T-helper 17 cell (primary cell): ENCODE results near the gene DAPK1. TPM values are rescaled to one million over a fixed set of nuclear protein-coding genes. Genes with fewer than 3 reads are reported as not detected.

ENCODE experiments used
- ATAC-seq: fragments of 150-1000 bp; cut with Tn5 transposase; 2 replicates; pipeline ENCODE4 v1.10.0; 2021; ENCODE audit warnings: mild to moderate bottlenecking, moderate library complexity
- DNase-seq, 3 donors: peaks; one replicate each; pipeline versions ENCODE4 v3.0.0 to v3.0.0-alpha.2; 2020 to 2021
- H3K9me3 ChIP-seq: one replicate; pipeline ENCODE4 v1.7.0; 2013; ENCODE audit warnings: low read length, mild to moderate bottlenecking; ENCODE audit not compliant: control insufficient read depth, poor library complexity, severe bottlenecking
- H3K27ac Mint-ChIP-seq: one replicate; pipeline ENCODE4 v1.8.0; 2022; ENCODE audit warnings: mild to moderate bottlenecking, moderate library complexity, mixed read lengths
- H3K27me3 Mint-ChIP-seq: one replicate; pipeline ENCODE4 v1.8.0; 2022; ENCODE audit warnings: mixed read lengths
- H3K36me3 Mint-ChIP-seq: one replicate; pipeline ENCODE4 v1.8.0; 2022; ENCODE audit warnings: low read depth, mixed read lengths
- H3K4me1 Mint-ChIP-seq: one replicate; pipeline ENCODE4 v1.8.0; 2022; ENCODE audit warnings: mild to moderate bottlenecking, mixed read lengths
- H3K4me3 Mint-ChIP-seq: one replicate; pipeline ENCODE4 v1.8.0; 2022; ENCODE audit warnings: mild to moderate bottlenecking, moderate library complexity, mixed read lengths
- total RNA-seq, 4 donors: library from RNA in 2 of 4; stranded (reverse) in 2 of 4; gene quantifications; one replicate each; pipeline ENCODE4 v1.2.3 and lab custom pipeline; 2022 to 2026

DAPK1 gene
- total RNA-seq, 2 donors from 2014 or later = 1.7 to 3.2 TPM

- Mint-ChIP-seq H3K36me3 (peaks cover 3% of the 10 kb centered on the region), H3K4me3 (peak overlapping the region; percentile 76), H3K4me1 (peaks cover 30% of the 10 kb centered on the region), H3K27me3 (no peaks in the 10 kb centered on the region), H3K27ac (peak overlapping the region; percentile 67)
- peak; percentile 70 for ATAC-seq
- DNase-seq = no peak
- H3K9me3 ChIP-seq = no peaks in the 10 kb centered on the region
These were observed 215.8 kb downstream of the DAPK1 start for GRCh38 chr9:87713278-87713987.

GRCh38 chr9:87713988-87714330 lies 216.3 kb downstream of the DAPK1 start:
- H3K9me3 ChIP-seq = no peaks in the 10 kb centered on the region
- Mint-ChIP-seq H3K27me3 (no peaks in the 10 kb centered on the region), H3K36me3 (peaks cover 3% of the 10 kb centered on the region), H3K4me1 (peaks cover 26% of the 10 kb centered on the region), H3K27ac (peak overlapping the region; percentile 67), H3K4me3 (peak overlapping the region; percentile 76)
- DNase-seq (no peak), ATAC-seq (no peak)

GRCh38 chr9:87714819-87715218 lies 217.2 kb downstream of the DAPK1 start:
- no peaks in the 10 kb centered on the region for H3K27me3 Mint-ChIP-seq
- DNase-seq (no peak), ATAC-seq (no peak)
- no peaks in the 10 kb centered on the region for H3K9me3 ChIP-seq
- peaks cover 3% of the 10 kb centered on the region for H3K36me3 Mint-ChIP-seq
- no peak overlapping the region for H3K4me3 Mint-ChIP-seq
- no peak overlapping the region for H3K27ac Mint-ChIP-seq
- H3K4me1 Mint-ChIP-seq = peaks cover 17% of the 10 kb centered on the region

GRCh38 chr9:87716141-87716540 lies 218.5 kb downstream of the DAPK1 start:
- no peak overlapping the region for H3K27ac Mint-ChIP-seq
- no peak overlapping the region for H3K4me3 Mint-ChIP-seq
- no peaks in the 10 kb centered on the region for H3K27me3 Mint-ChIP-seq
- peaks cover 3% of the 10 kb centered on the region for H3K36me3 Mint-ChIP-seq
- H3K4me1 Mint-ChIP-seq = peaks cover 15% of the 10 kb centered on the region
- no peaks in the 10 kb centered on the region for H3K9me3 ChIP-seq
- no peak for ATAC-seq
- DNase-seq = no peak

GRCh38 chr9:87717456-87717855 lies 219.8 kb downstream of the DAPK1 start:
- Mint-ChIP-seq H3K36me3 (peaks cover 3% of the 10 kb centered on the region), H3K27ac (no peak overlapping the region), H3K27me3 (no peaks in the 10 kb centered on the region), H3K4me1 (peaks cover 16% of the 10 kb centered on the region), H3K4me3 (no peak overlapping the region)
- H3K9me3 ChIP-seq = no peaks in the 10 kb centered on the region
- no peak for DNase-seq
- ATAC-seq = no peak

- H3K36me3 Mint-ChIP-seq = no peaks in the 10 kb centered on the region
- ATAC-seq = no peak
- H3K4me3 Mint-ChIP-seq = no peak overlapping the region
- no peak overlapping the region for H3K27ac Mint-ChIP-seq
- DNase-seq = no peak
- H3K27me3 Mint-ChIP-seq = no peaks in the 10 kb centered on the region
- H3K9me3 ChIP-seq = no peaks in the 10 kb centered on the region
- H3K4me1 Mint-ChIP-seq = peaks cover 10% of the 10 kb centered on the region
These were observed 220.6 kb downstream of the DAPK1 start for GRCh38 chr9:87718231-87718630.

GRCh38 chr9:87718852-87719612 lies 221.4 kb downstream of the DAPK1 start:
- Mint-ChIP-seq H3K4me3 (no peak overlapping the region), H3K36me3 (no peaks in the 10 kb centered on the region), H3K27me3 (no peaks in the 10 kb centered on the region), H3K27ac (no peak overlapping the region), H3K4me1 (peaks cover 4% of the 10 kb centered on the region)
- DNase-seq = no peak
- H3K9me3 ChIP-seq = no peaks in the 10 kb centered on the region
- ATAC-seq = no peak

GRCh38 chr9:87720173-87720572 lies 222.5 kb downstream of the DAPK1 start:
- H3K36me3 Mint-ChIP-seq = no peaks in the 10 kb centered on the region

GRCh38 chr9:87722393-87723088 lies 224.9 kb downstream of the DAPK1 start:
- Mint-ChIP-seq H3K36me3 (peaks cover 4% of the 10 kb centered on the region), H3K27ac (no peak overlapping the region), H3K4me3 (no peak overlapping the region), H3K4me1 (peaks cover 9% of the 10 kb centered on the region), H3K27me3 (peaks cover 5% of the 10 kb centered on the region)
- ATAC-seq (no peak), DNase-seq (no peak)
- no peaks in the 10 kb centered on the region for H3K9me3 ChIP-seq

More at GRCh38 chr9:87720173-87720572, 222.5 kb downstream of the DAPK1 start:
- Mint-ChIP-seq H3K4me1 (peaks cover 2% of the 10 kb centered on the region), H3K27ac (no peak overlapping the region), H3K4me3 (no peak overlapping the region), H3K27me3 (no peaks in the 10 kb centered on the region)
- no peaks in the 10 kb centered on the region for H3K9me3 ChIP-seq
- ATAC-seq = no peak
- no peak for DNase-seq

- no peaks in the 10 kb centered on the region for H3K9me3 ChIP-seq
- Mint-ChIP-seq H3K27me3 (peaks cover 5% of the 10 kb centered on the region), H3K27ac (peak overlapping the region; percentile 93), H3K4me1 (peaks cover 11% of the 10 kb centered on the region), H3K36me3 (peaks cover 4% of the 10 kb centered on the region), H3K4me3 (peak overlapping the region; percentile 96)
- ATAC-seq = no peak
- DNase-seq = no peak
These were observed 227.8 kb downstream of the DAPK1 start for GRCh38 chr9:87725356-87725899.

- DNase-seq (peak in 2 of 3 donors; percentile 17 to 19), ATAC-seq (peak; percentile 86)
- Mint-ChIP-seq H3K4me3 (peak within 1 kb of the TSS; percentile 96), H3K36me3 (peaks cover 8% of the 10 kb centered on the region), H3K27me3 (peaks cover 5% of the 10 kb centered on the region), H3K4me1 (peaks cover 10% of the 10 kb centered on the region), H3K27ac (peak within 1 kb of the TSS; percentile 93)
- H3K9me3 ChIP-seq = no peaks in the 10 kb centered on the region
These were observed 228.4 kb downstream of the DAPK1 start, which contains the start of gene CTSL for GRCh38 chr9:87725900-87726709. Gene CTSL (plus strand): TSS chr9:87726119. CDS start chr9:87727604, 1,485 bp downstream.

GRCh38 chr9:87729246-87729645 lies 231.6 kb downstream of the DAPK1 start:
- no peak for DNase-seq
- H3K9me3 ChIP-seq = no peaks in the 10 kb centered on the region
- no peak overlapping the region for H3K4me3 Mint-ChIP-seq
- H3K27ac Mint-ChIP-seq = no peak overlapping the region
- no peak for ATAC-seq
- H3K27me3 Mint-ChIP-seq = peaks cover 27% of the 10 kb centered on the region
- H3K36me3 Mint-ChIP-seq = peaks cover 8% of the 10 kb centered on the region
- peaks cover 13% of the 10 kb centered on the region for H3K4me1 Mint-ChIP-seq
